GM23248 (cell line): ENCODE data around the gene ABHD6.

Experiments
- EZH2 ChIP-seq: fragments of 200-600 bp; sonication (generic); IDR thresholded peaks from 2 replicates; pipeline ENCODE4 v1.6.1; 2018; ENCODE audit warnings: antibody characterized with exemption, mild to moderate bottlenecking; ENCODE audit not compliant: insufficient read depth, poor library complexity, severe bottlenecking
- EZH2phosphoT487 ChIP-seq: fragments of 200-600 bp; sonication (generic); IDR thresholded peaks from 2 replicates; pipeline ENCODE4 v1.6.1; 2018; ENCODE audit warnings: antibody characterized with exemption, moderate library complexity, mild to moderate bottlenecking, low read depth; ENCODE audit not compliant: insufficient read depth

DNA sequence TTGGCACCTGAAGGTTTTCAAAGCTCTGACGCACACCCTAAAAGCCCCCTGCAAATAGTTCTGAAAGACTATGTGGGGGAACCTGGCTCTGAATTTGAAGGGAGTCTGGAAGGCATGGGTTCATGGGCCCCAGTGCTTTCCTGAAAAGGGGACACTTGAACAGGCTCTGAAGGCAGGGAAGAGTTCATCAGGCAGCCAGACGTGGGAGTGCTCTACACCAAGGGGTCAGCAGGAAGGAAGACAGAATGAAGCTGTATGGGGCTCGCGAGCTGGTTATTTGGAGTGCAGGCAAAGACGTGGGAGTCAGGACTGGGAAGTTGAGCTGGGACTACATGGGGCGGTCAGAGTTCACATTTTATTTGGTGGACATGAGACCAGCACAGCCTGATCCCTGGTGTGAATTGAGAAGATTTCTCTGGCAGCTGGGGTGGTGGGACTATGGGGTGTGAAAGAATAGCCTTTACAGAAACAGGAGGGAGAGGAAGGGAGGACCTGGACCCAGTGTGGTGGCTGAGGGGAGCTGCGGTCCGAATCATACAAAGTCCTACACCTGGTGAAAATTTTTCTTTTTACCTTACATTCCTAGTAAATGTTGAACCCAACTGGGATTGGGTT is 12.6 kb downstream of the ABHD6 start:
- TF ChIP-seq EZH2phosphoT487 (no peak), EZH2 (no peak)
